ENCODE results near the gene MRPL51. TPM values are rescaled to one million over a fixed set of nuclear protein-coding genes. Genes with fewer than 3 reads are reported as not detected.

The MRPL51 gene
- total and polyA plus RNA-seq, 2 experiments from 2014 or later = 93.9 to 463 TPM

DNA sequence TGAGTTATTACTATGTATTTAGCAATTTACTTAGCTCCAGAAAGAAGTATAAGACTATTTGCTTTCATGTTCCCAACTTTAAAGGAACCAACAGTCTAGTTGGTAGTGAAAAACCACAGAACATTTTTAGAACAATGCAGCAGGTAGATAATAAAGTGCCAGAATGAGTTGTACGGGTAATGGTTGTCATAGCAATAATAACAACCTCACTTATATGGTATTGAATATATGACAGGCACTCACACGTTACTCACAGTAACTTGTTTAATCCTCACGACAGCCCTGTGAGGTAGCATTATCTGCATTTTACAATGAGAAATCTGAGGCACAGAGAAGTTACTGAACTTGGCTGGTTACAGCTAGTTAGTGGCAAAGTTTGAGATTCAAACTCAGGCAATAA lies 30.6 kb upstream of the MRPL51 start:
- Histone ChIP-seq H3K4me1 (ENCODE audit: insufficient read depth) (no peaks in the 10 kb centered on the region), H2AFZ (no peak overlapping the region), H3K36me3 (ENCODE audit: insufficient read depth) (peaks cover 84% of the 10 kb centered on the region), H3K79me2 (replicated peaks; ENCODE audit: insufficient read depth) (no peaks in the 10 kb centered on the region), H3K27ac (ENCODE audit: low read depth) (no peak overlapping the region), H4K20me1 (replicated peaks; ENCODE audit: insufficient read depth) (peaks cover 6% of the 10 kb centered on the region), H3F3A (replicated peaks; ENCODE audit: low read depth) (0 out of 2 replicates have a peak, but pooled peaks cover 18% of the 10 kb centered on the region), H3K4me3 (no peak overlapping the region), H3K4me2 (no peak overlapping the region), H3K9me2 (ENCODE audit: insufficient read depth) (no peaks in the 10 kb centered on the region), H3K27me3 (ENCODE audit: insufficient read depth) (no peaks in the 10 kb centered on the region)
- TF ChIP-seq NANOG (IDR thresholded peaks at IDR 0.05; ENCODE audit: borderline replicate concordance) = no peak
- TF ChIP-seq POLR2AphosphoS5 (IDR thresholded peaks at IDR 0.05; ENCODE audit: low read depth) = no peak
- no peak for TF ChIP-seq ZNF331 (CRISPR knock-in tag; IDR thresholded peaks at IDR 0.05; ENCODE audit: low read depth)
- no peak for TF ChIP-seq CREB1 (CRISPR knock-in tag; IDR thresholded peaks at IDR 0.05; ENCODE audit: low read depth)
- no peak for TF ChIP-seq ZNF462 (CRISPR knock-in tag; IDR thresholded peaks at IDR 0.05)
- no peak for TF ChIP-seq ZNF114 (CRISPR knock-in tag; IDR thresholded peaks at IDR 0.05)
- Mint-ChIP-seq H3K27me3 (ENCODE audit: insufficient read depth, low read depth, poor library complexity) (peaks cover 1% of the 10 kb centered on the region), H3K27ac (no peak overlapping the region), H3K4me3 (no peak overlapping the region), H3K4me1 (no peaks in the 10 kb centered on the region), H3K36me3 (ENCODE audit: low read depth) (peaks cover 93% of the 10 kb centered on the region), H3K9me3 (no peaks in the 10 kb centered on the region)
- ATAC-seq = no peak
- no peak for DNase-seq (ENCODE audit: low spot score)

DNA sequence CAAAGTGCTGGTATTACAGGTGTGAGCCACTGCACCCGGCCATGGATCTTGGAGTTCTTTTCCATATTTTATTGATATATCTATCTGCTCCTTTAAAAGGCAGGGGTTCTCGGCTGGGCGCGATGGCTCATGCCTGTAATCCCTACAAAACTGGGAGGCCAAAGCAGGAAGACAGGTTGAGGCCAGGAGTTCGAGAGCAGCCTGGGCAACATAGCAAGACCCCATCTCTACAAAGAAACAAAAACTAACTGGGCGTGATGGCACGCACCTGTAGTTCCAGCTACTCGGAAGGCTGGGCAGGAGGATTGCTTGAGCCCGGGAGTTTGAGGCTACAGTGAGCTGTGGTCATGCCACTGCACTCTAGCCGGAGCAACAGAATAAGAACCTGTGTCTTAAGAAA lies 29.1 kb upstream of the MRPL51 start:
- H3K4me1 ChIP-seq (ENCODE audit: insufficient read depth) = no peaks in the 10 kb centered on the region
- no peak overlapping the region for H3K4me2 ChIP-seq
- Mint-ChIP-seq H3K27ac (no peak overlapping the region), H3K36me3 (ENCODE audit: low read depth) (peaks cover 92% of the 10 kb centered on the region), H3K4me3 (no peak overlapping the region), H3K4me1 (no peaks in the 10 kb centered on the region), H3K27me3 (ENCODE audit: insufficient read depth, low read depth, poor library complexity) (no peaks in the 10 kb centered on the region), H3K9me3 (no peaks in the 10 kb centered on the region)
- H3K79me2 ChIP-seq (replicated peaks; ENCODE audit: insufficient read depth) = no peaks in the 10 kb centered on the region
- H2AFZ ChIP-seq = no peak overlapping the region
- H4K20me1 ChIP-seq (replicated peaks; ENCODE audit: insufficient read depth) = peaks cover 6% of the 10 kb centered on the region
- peaks cover 84% of the 10 kb centered on the region for H3K36me3 ChIP-seq (ENCODE audit: insufficient read depth)
- DNase-seq (ENCODE audit: low spot score) (no peak), ATAC-seq (no peak)
- no peaks in the 10 kb centered on the region for H3K27me3 ChIP-seq (ENCODE audit: insufficient read depth)
- no peak overlapping the region for H3K4me3 ChIP-seq
- no peak overlapping the region for H3K27ac ChIP-seq (ENCODE audit: low read depth)
- 0 out of 2 replicates have a peak, but pooled peaks cover 8% of the 10 kb centered on the region for H3F3A ChIP-seq (replicated peaks; ENCODE audit: low read depth)
- no peaks in the 10 kb centered on the region for H3K9me2 ChIP-seq (ENCODE audit: insufficient read depth)
- no peak for TF ChIP-seq ZNF114 (CRISPR knock-in tag; IDR thresholded peaks at IDR 0.05)
- TF ChIP-seq, protein P1, sequence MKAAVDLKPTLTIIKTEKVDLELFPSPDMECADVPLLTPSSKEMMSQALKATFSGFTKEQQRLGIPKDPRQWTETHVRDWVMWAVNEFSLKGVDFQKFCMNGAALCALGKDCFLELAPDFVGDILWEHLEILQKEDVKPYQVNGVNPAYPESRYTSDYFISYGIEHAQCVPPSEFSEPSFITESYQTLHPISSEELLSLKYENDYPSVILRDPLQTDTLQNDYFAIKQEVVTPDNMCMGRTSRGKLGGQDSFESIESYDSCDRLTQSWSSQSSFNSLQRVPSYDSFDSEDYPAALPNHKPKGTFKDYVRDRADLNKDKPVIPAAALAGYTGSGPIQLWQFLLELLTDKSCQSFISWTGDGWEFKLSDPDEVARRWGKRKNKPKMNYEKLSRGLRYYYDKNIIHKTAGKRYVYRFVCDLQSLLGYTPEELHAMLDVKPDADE (IDR thresholded peaks at IDR 0.05) = no peak
- no peak for TF ChIP-seq ZNF331 (CRISPR knock-in tag; IDR thresholded peaks at IDR 0.05; ENCODE audit: low read depth)
- no peak for TF ChIP-seq REST (IDR thresholded peaks at IDR 0.05; ENCODE audit: unreplicated experiment)
- no peak for TF ChIP-seq CTCF (conservative IDR thresholded peaks at IDR 0.05; ENCODE audit: low read depth in 2 of 2)
- no peak for TF ChIP-seq EZH2phosphoT487 (IDR thresholded peaks at IDR 0.05; ENCODE audit: unreplicated experiment)
